Dermis microvascular lymphatic vessel endothelial cell (primary cell): ENCODE measurements around the gene MRPS26. TPM values are rescaled to one million over a fixed set of nuclear protein-coding genes. Genes with fewer than 3 reads are reported as not detected.
"Not testable (repeated sequence)": the region's sequence is repeated elsewhere in the genome, so short reads cannot be mapped to it uniquely, and the experiment has no call there.

Source experiments
- DNase-seq, 2 donors: peaks; one replicate each; pipeline versions ENCODE4 v3.0.0 to v3.0.0-alpha.2; 2010; ENCODE audit warnings: low read depth in 2 of 2
- total RNA-seq: library from RNA; depleted of rRNA; stranded (reverse); fragments of >200 nt; gene quantifications from 2 replicates; pipeline ENCODE4 v1.2.1, GENCODE V29; 2014

MRPS26 gene
- total RNA-seq, 1 donor from 2014 or later, result 32.7 TPM

- peak in 1 of 2 donors; percentile 41 for DNase-seq
These were observed 3.9 kb upstream of the MRPS26 start for GRCh38 chr20:3041854-3042409.

GRCh38 chr20:3042625-3043024 is 3.2 kb upstream of the MRPS26 start:
- DNase-seq, result no peak

- no peak for DNase-seq
These were observed 2.5 kb upstream of the MRPS26 start, which contains the start of gene GNRH2 for GRCh38 chr20:3043322-3043721. Gene GNRH2 (plus strand): TSS chr20:3043622. CDS start chr20:3044415, 793 bp downstream.

GRCh38 chr20:3044336-3044965 is 1.4 kb upstream of the MRPS26 start:
- DNase-seq, result no peak

GRCh38 chr20:3045042-3045815 is 623 bp upstream of the MRPS26 start:
- DNase-seq, result no peak

GRCh38 chr20:3046677-3047462 is 1.0 kb downstream of the MRPS26 start:
- DNase-seq, result peak in 1 of 2 donors; percentile 32

GRCh38 chr20:3047486-3048419 is 1.9 kb downstream of the MRPS26 start:
- no peak for DNase-seq

- DNase-seq, result no peak
These were observed 5.7 kb downstream of the MRPS26 start for GRCh38 chr20:3051385-3052019.

GRCh38 chr20:3059489-3059888 is 13.6 kb downstream of the MRPS26 start:
- DNase-seq, result no peak

- DNase-seq, result not testable (repeated sequence)
These were observed 18.3 kb downstream of the MRPS26 start for GRCh38 chr20:3064119-3064518.

- DNase-seq, result no peak
These were observed 21.5 kb downstream of the MRPS26 start for GRCh38 chr20:3067139-3068014.

- DNase-seq, result no peak
These were observed 22.2 kb downstream of the MRPS26 start for GRCh38 chr20:3068075-3068474.

GRCh38 chr20:3068986-3069900 is 23.4 kb downstream of the MRPS26 start:
- no peak for DNase-seq

GRCh38 chr20:3070725-3071124 is 24.9 kb downstream of the MRPS26 start:
- no peak for DNase-seq

- no peak for DNase-seq
These were observed 25.4 kb downstream of the MRPS26 start for GRCh38 chr20:3071266-3071609.

- peak in 1 of 2 donors; percentile 34 for DNase-seq
These were observed 26.0 kb downstream of the MRPS26 start, which contains the start of gene OXT for GRCh38 chr20:3071610-3072529. Gene OXT (plus strand): TSS chr20:3071620. CDS start chr20:3071656, 36 bp downstream.
